Hepatocyte (in vitro differentiated cells): ENCODE measurements around the gene C1QTNF7.

Experiments used
- CTCF ChIP-seq: fragments of 200-600 bp; sonication (generic); IDR thresholded peaks from 2 replicates; pipeline ENCODE4 v1.5.1; 2016; ENCODE audit warnings: antibody characterized with exemption, mild to moderate bottlenecking; ENCODE audit not compliant: poor library complexity
- EZH2 ChIP-seq: fragments of 200-600 bp; sonication (generic); IDR thresholded peaks from 2 replicates; pipeline ENCODE4 v1.6.1; 2016; ENCODE audit warnings: antibody characterized with exemption, mild to moderate bottlenecking, borderline replicate concordance

- TF ChIP-seq CTCF = peak; percentile 59
- TF ChIP-seq EZH2 = no peak
Measured at GRCh38 chr4:15396157-15396800, 31.6 kb upstream of the C1QTNF7 start.
